ENCODE results near the gene INHBE.
"Not testable (repeated sequence)": the region's sequence is repeated elsewhere in the genome, so short reads cannot be mapped to it uniquely, and the experiment has no call there.

INHBE gene

GRCh38 chr12:57441393-57441792, 13.7 kb upstream of the INHBE start:
- not testable (repeated sequence) for H3K4me1 ChIP-seq (ENCODE audit: control insufficient read depth, insufficient read depth, low read length); H3K9me3 ChIP-seq (ENCODE audit: control insufficient read depth, insufficient read depth, low read length); H3K27me3 ChIP-seq (ENCODE audit: control insufficient read depth, insufficient read depth, low read length); DNase-seq (ENCODE audit: low read depth, low spot score); H3K36me3 ChIP-seq (ENCODE audit: control insufficient read depth, insufficient read depth, low read length); H3K27ac ChIP-seq (ENCODE audit: low read length); H3K4me3 ChIP-seq (ENCODE audit: low read length)
- WGBS (ENCODE audit: insufficient coverage, insufficient read length) = no CpG with 5 or more reads among the region's 2 CpGs

- no peak overlapping the region for H3K27ac ChIP-seq (ENCODE audit: low read length)
- H3K36me3 ChIP-seq (ENCODE audit: control insufficient read depth, insufficient read depth, low read length) = no peaks in the 10 kb centered on the region
- no peaks in the 10 kb centered on the region; the same call in 1 of the 2 replicates for H3K9me3 ChIP-seq (ENCODE audit: control insufficient read depth, insufficient read depth, low read length)
- DNase-seq (ENCODE audit: low read depth, low spot score) = no peak
- no peaks in the 10 kb centered on the region for H3K4me1 ChIP-seq (ENCODE audit: control insufficient read depth, insufficient read depth, low read length)
- WGBS (ENCODE audit: insufficient coverage, insufficient read length) = no CpG with 5 or more reads among the region's 1 CpG
- H3K27me3 ChIP-seq (ENCODE audit: control insufficient read depth, insufficient read depth, low read length) = no peaks in the 10 kb centered on the region
- no peak overlapping the region for H3K4me3 ChIP-seq (ENCODE audit: low read length)
These were observed 13.2 kb upstream of the INHBE start for GRCh38 chr12:57441846-57442427.

- H3K4me3 ChIP-seq (ENCODE audit: low read length); H3K27ac ChIP-seq (ENCODE audit: low read length); DNase-seq (ENCODE audit: low read depth, low spot score); H3K9me3 ChIP-seq (ENCODE audit: control insufficient read depth, insufficient read depth, low read length); H3K4me1 ChIP-seq (ENCODE audit: control insufficient read depth, insufficient read depth, low read length); H3K36me3 ChIP-seq (ENCODE audit: control insufficient read depth, insufficient read depth, low read length); H3K27me3 ChIP-seq (ENCODE audit: control insufficient read depth, insufficient read depth, low read length): not testable (repeated sequence)
- WGBS (ENCODE audit: insufficient coverage, insufficient read length) = no CpG with 5 or more reads among the region's 6 CpGs
These were observed 10.8 kb upstream of the INHBE start for GRCh38 chr12:57444337-57444736.

GRCh38 chr12:57444744-57445143, 10.4 kb upstream of the INHBE start:
- Histone ChIP-seq H3K27ac (ENCODE audit: low read length) (no peak overlapping the region), H3K27me3 (ENCODE audit: control insufficient read depth, insufficient read depth, low read length) (no peaks in the 10 kb centered on the region), H3K4me1 (ENCODE audit: control insufficient read depth, insufficient read depth, low read length) (no peaks in the 10 kb centered on the region), H3K4me3 (ENCODE audit: low read length) (no peak overlapping the region), H3K36me3 (ENCODE audit: control insufficient read depth, insufficient read depth, low read length) (no peaks in the 10 kb centered on the region), H3K9me3 (ENCODE audit: control insufficient read depth, insufficient read depth, low read length) (no peaks in the 10 kb centered on the region; the same call in 1 of the 2 replicates)
- DNase-seq (ENCODE audit: low read depth, low spot score) = no peak
- WGBS (ENCODE audit: insufficient coverage, insufficient read length) = no CpG with 5 or more reads among the region's 5 CpGs

- no peak for DNase-seq (ENCODE audit: low read depth, low spot score)
- no peak overlapping the region for H3K27ac ChIP-seq (ENCODE audit: low read length)
- H3K4me3 ChIP-seq (ENCODE audit: low read length) = no peak overlapping the region
- WGBS (ENCODE audit: insufficient coverage, insufficient read length) = no CpG with 5 or more reads among the region's 6 CpGs
- H3K9me3 ChIP-seq (ENCODE audit: control insufficient read depth, insufficient read depth, low read length) = no peaks in the 10 kb centered on the region; the same call in 1 of the 2 replicates
- H3K36me3 ChIP-seq (ENCODE audit: control insufficient read depth, insufficient read depth, low read length) = no peaks in the 10 kb centered on the region
- H3K27me3 ChIP-seq (ENCODE audit: control insufficient read depth, insufficient read depth, low read length) = no peaks in the 10 kb centered on the region
- H3K4me1 ChIP-seq (ENCODE audit: control insufficient read depth, insufficient read depth, low read length) = no peaks in the 10 kb centered on the region
These were observed 8.7 kb upstream of the INHBE start for GRCh38 chr12:57446292-57446960.

DNA sequence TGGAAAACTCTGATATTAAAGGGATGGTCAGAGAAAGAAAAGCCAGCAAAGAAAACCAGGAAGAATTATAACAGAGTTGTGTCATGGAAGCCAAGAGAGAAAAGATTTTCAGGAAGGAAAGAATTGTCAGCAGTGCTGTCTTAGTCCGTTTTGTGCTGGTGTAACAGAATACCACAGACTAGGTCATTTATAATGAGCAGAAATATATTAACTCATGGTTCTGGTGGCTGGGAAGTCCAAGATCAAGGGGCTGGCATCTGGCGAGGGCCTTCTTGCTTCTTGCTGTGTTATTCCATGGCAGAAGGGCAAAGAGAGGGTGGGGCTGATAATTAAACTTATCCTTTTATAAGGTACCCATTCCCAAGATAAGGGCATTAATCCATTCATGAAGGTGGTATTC, 6.4 kb upstream of the INHBE start:
- DNase-seq (ENCODE audit: low read depth, low spot score) = no peak
- Histone ChIP-seq H3K4me3 (ENCODE audit: low read length) (no peak overlapping the region), H3K27me3 (ENCODE audit: control insufficient read depth, insufficient read depth, low read length) (no peaks in the 10 kb centered on the region), H3K9me3 (ENCODE audit: control insufficient read depth, insufficient read depth, low read length) (no peaks in the 10 kb centered on the region), H3K27ac (ENCODE audit: low read length) (no peak overlapping the region), H3K4me1 (ENCODE audit: control insufficient read depth, insufficient read depth, low read length) (0 out of 2 replicates have a peak, but pooled peaks cover 3% of the 10 kb centered on the region), H3K36me3 (ENCODE audit: control insufficient read depth, insufficient read depth, low read length) (no peaks in the 10 kb centered on the region)
- WGBS (ENCODE audit: insufficient coverage, insufficient read length) = no CpG with 5 or more reads among the region's 2 CpGs

DNA sequence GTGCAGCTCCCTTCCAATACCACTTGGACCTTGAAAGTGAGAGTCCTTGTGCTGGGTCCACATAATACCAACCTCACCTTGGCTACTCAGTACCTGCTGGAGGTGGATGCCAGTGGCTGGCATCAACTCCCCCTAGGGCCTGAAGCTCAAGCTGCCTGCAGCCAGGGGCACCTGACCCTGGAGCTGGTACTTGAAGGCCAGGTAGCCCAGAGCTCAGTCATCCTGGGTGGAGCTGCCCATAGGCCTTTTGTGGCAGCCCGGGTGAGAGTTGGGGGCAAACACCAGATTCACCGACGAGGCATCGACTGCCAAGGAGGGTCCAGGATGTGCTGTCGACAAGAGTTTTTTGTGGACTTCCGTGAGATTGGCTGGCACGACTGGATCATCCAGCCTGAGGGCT, 5.7 kb upstream of the INHBE start:
- no peaks in the 10 kb centered on the region for H3K9me3 ChIP-seq (ENCODE audit: control insufficient read depth, insufficient read depth, low read length)
- no peaks in the 10 kb centered on the region for H3K27me3 ChIP-seq (ENCODE audit: control insufficient read depth, insufficient read depth, low read length)
- H3K36me3 ChIP-seq (ENCODE audit: control insufficient read depth, insufficient read depth, low read length) = no peaks in the 10 kb centered on the region
- no CpG with 5 or more reads among the region's 7 CpGs for WGBS (ENCODE audit: insufficient coverage, insufficient read length)
- peaks cover 3% of the 10 kb centered on the region; the same call in 1 of the 2 replicates for H3K4me1 ChIP-seq (ENCODE audit: control insufficient read depth, insufficient read depth, low read length)
- no peak overlapping the region for H3K27ac ChIP-seq (ENCODE audit: low read length)
- no peak for DNase-seq (ENCODE audit: low read depth, low spot score)
- no peak overlapping the region for H3K4me3 ChIP-seq (ENCODE audit: low read length)

GRCh38 chr12:57450057-57450456, 5.0 kb upstream of the INHBE start:
- WGBS (ENCODE audit: insufficient coverage, insufficient read length) = no CpG with 5 or more reads among the region's 3 CpGs
- H3K36me3 ChIP-seq (ENCODE audit: control insufficient read depth, insufficient read depth, low read length) = no peaks in the 10 kb centered on the region
- no peak overlapping the region for H3K27ac ChIP-seq (ENCODE audit: low read length)
- H3K4me1 ChIP-seq (ENCODE audit: control insufficient read depth, insufficient read depth, low read length) = peaks cover 7% of the 10 kb centered on the region; the same call in 1 of the 2 replicates
- no peak overlapping the region for H3K4me3 ChIP-seq (ENCODE audit: low read length)
- H3K9me3 ChIP-seq (ENCODE audit: control insufficient read depth, insufficient read depth, low read length) = no peaks in the 10 kb centered on the region
- no peak for DNase-seq (ENCODE audit: low read depth, low spot score)
- no peaks in the 10 kb centered on the region for H3K27me3 ChIP-seq (ENCODE audit: control insufficient read depth, insufficient read depth, low read length)

GRCh38 chr12:57451233-57451778, 3.8 kb upstream of the INHBE start:
- no peak for DNase-seq (ENCODE audit: low read depth, low spot score)
- Histone ChIP-seq H3K9me3 (ENCODE audit: control insufficient read depth, insufficient read depth, low read length) (no peaks in the 10 kb centered on the region), H3K27me3 (ENCODE audit: control insufficient read depth, insufficient read depth, low read length) (no peaks in the 10 kb centered on the region), H3K4me1 (ENCODE audit: control insufficient read depth, insufficient read depth, low read length) (peaks cover 8% of the 10 kb centered on the region; the same call in 1 of the 2 replicates), H3K27ac (ENCODE audit: low read length) (no peak overlapping the region), H3K4me3 (ENCODE audit: low read length) (no peak overlapping the region), H3K36me3 (ENCODE audit: control insufficient read depth, insufficient read depth, low read length) (no peaks in the 10 kb centered on the region)
- whole genome bisulfite sequencing (ENCODE audit: insufficient coverage, insufficient read length) = no CpG with 5 or more reads among the region's 6 CpGs

DNA sequence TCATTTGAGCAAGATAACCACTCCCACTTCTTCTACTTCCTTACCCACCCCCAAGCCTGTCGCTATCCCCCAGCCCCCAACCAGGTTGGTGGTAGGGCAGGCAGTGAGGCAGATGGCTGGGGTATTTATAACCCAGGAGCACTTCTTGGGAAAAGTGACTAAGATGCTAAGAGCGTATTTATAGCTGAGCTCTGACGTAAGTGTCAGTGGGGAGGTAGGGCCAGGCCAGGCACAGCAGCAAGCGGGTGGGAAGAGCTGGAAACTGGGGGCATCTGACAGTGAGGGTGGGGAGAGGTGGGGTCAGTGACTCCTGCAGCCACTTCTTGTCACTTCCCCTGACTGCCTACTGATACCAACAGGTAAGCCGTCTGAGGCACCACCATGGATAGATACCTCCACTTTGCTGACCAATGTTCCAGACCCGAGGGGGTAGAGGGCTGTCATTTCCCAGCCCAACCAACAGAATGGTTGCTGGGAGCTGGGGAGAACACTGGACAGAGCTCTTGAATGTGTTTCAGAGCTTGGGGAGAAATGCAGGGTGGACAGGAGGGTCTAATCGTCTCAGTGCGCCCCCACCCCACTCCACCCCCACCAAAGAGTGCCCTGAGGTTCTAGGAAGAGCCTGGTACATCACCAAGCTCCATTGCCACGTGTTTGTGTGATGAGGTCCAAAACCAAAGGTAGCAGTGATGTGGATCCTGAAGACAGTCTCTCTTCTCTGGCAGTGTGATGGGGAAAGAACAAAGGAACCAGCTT, 2.7 kb upstream of the INHBE start:
- H3K9me3 ChIP-seq (ENCODE audit: control insufficient read depth, insufficient read depth, low read length) = no peaks in the 10 kb centered on the region
- H3K36me3 ChIP-seq (ENCODE audit: control insufficient read depth, insufficient read depth, low read length) = no peaks in the 10 kb centered on the region
- WGBS (ENCODE audit: insufficient coverage, insufficient read length) = no CpG with 5 or more reads among the region's 9 CpGs
- no peak overlapping the region for H3K4me3 ChIP-seq (ENCODE audit: low read length)
- no peak overlapping the region for H3K27ac ChIP-seq (ENCODE audit: low read length)
- H3K27me3 ChIP-seq (ENCODE audit: control insufficient read depth, insufficient read depth, low read length) = no peaks in the 10 kb centered on the region
- DNase-seq (ENCODE audit: low read depth, low spot score) = no peak
- H3K4me1 ChIP-seq (ENCODE audit: control insufficient read depth, insufficient read depth, low read length) = peaks cover 12% of the 10 kb centered on the region; the same call in 1 of the 2 replicates
